Activated T-helper 2 cell treated with anti-CD3 and anti-CD28 coated beads, Interferon-gamma antibody, Interleukin-2, Interleukin-4, amounts not matched to agents 10 μg/mL and 5 μg/mL and 100 μg/mL, durations not matched to agents 14 hours and 24 hours and 36 hours (primary cell): ENCODE results near the gene CCAR1. TPM values are rescaled to one million over a fixed set of nuclear protein-coding genes. Genes with fewer than 3 reads are reported as not detected.
"Not testable (repeated sequence)": the region's sequence is repeated elsewhere in the genome, so short reads cannot be mapped to it uniquely, and the experiment has no call there.

ENCODE experiments used
- DNase-seq: peaks from one replicate; pipeline ENCODE4 v3.0.0; 2021; ENCODE audit warnings: low spot score
- H3K27ac Mint-ChIP-seq: one replicate; pipeline ENCODE4 v1.8.0; 2021; ENCODE audit warnings: mixed read lengths
- H3K27me3 Mint-ChIP-seq: one replicate; pipeline ENCODE4 v1.8.0; 2021; ENCODE audit warnings: low read depth, mixed read lengths
- H3K36me3 Mint-ChIP-seq: one replicate; pipeline ENCODE4 v1.8.0; 2021; ENCODE audit warnings: low read depth, mixed read lengths
- H3K4me1 Mint-ChIP-seq: one replicate; pipeline ENCODE4 v1.8.0; 2021; ENCODE audit warnings: low read depth, mixed read lengths
- H3K4me3 Mint-ChIP-seq: one replicate; pipeline ENCODE4 v1.8.0; 2021; ENCODE audit warnings: low read depth, mild to moderate bottlenecking, moderate library complexity, mixed read lengths
- H3K9me3 Mint-ChIP-seq: one replicate; pipeline ENCODE4 v1.8.0; 2021; ENCODE audit warnings: mixed read lengths
- intact Hi-C: fragments of 100-400 bp; cut with micrococcal nuclease; formaldehyde crosslinking; loops from one replicate; pipeline ENCODE4 v1.15.1; 2023
- total RNA-seq: library from RNA; stranded (reverse); gene quantifications from 2 replicates; pipeline ENCODE4 v1.2.3, GENCODE V29; 2022

The CCAR1 gene
- total RNA-seq, 1 donor from 2014 or later = 108 TPM

DNA sequence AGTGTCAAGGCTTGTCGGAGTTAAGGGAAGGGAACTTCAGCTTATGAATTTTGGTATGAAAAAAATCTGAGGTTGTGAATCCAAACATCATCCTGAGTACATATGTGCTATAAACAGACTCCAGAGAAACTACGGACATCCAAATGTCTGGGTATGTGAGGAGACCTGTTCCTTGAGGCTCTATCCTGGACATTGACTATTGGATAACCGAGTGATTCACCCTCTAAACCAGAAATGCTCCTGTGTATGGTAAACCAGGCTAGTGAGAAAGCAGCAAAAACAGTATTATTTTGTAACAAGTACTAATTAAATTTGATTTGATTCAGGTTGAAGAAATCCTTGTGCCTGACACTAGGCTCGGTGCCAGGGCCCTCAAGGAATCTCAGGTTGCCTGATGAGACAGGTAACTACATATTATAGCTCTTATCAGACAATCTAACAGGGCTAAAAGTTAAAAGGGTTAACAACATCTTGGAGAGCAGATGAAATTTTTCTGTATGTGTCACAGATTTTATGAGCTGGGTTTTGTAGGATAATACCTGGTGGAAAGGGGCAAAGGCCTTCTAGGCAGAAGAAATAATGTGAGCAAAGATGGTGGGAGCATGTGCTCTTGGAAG lies 95.9 kb downstream of the CCAR1 start:
- H3K4me3 Mint-ChIP-seq = no peak overlapping the region
- intact Hi-C loops = no loop called here
- H3K9me3 Mint-ChIP-seq = no peaks in the 10 kb centered on the region
- H3K36me3 Mint-ChIP-seq = no peaks in the 10 kb centered on the region
- no peaks in the 10 kb centered on the region for H3K4me1 Mint-ChIP-seq
- no peak overlapping the region for H3K27ac Mint-ChIP-seq
- H3K27me3 Mint-ChIP-seq = no peaks in the 10 kb centered on the region
- no peak for DNase-seq

DNA sequence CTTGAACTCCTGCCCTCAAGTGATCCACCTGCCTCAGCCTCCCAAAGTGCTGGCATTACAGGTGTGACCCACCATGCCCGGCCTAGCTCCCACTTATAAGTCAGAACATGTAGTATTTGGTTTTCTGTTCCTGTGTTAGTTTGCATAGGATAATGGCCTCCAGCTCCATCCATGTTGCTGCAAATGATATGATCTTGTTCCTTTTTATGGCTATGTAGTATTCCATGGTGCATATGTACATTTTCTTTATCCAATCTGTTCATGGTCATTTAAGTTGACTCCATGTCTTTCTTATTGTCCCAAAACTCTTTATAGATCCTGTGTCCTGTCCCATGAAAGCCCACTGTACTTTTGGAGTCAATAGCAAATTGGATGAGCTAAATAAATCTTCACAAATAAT lies 99.3 kb downstream of the CCAR1 start:
- H3K27ac Mint-ChIP-seq, DNase-seq, H3K9me3 Mint-ChIP-seq, H3K27me3 Mint-ChIP-seq, H3K4me3 Mint-ChIP-seq, H3K4me1 Mint-ChIP-seq, intact Hi-C loops, H3K36me3 Mint-ChIP-seq: not testable (repeated sequence)

DNA sequence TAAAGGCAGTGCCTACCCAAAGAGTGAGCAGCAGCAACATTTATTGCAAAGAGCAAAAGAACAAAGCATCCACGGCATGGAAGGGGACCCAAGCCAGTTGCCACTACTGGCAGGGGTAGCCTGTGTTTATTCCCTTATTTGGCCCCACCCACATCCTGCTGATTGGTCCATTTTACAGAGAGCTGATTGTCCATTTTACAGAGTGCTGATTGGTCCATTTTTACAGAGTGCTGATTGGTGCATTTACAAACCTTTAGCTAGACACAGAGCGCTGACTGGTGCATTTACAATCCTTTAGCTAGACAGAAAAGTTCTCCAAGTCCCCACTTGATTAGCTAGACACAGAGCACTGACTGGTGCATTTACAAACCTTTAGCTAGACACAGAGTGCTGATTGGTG lies 101.6 kb downstream of the CCAR1 start:
- H3K36me3 Mint-ChIP-seq, H3K4me1 Mint-ChIP-seq, intact Hi-C loops, H3K27ac Mint-ChIP-seq, DNase-seq, H3K4me3 Mint-ChIP-seq, H3K27me3 Mint-ChIP-seq, H3K9me3 Mint-ChIP-seq: not testable (repeated sequence)

DNA sequence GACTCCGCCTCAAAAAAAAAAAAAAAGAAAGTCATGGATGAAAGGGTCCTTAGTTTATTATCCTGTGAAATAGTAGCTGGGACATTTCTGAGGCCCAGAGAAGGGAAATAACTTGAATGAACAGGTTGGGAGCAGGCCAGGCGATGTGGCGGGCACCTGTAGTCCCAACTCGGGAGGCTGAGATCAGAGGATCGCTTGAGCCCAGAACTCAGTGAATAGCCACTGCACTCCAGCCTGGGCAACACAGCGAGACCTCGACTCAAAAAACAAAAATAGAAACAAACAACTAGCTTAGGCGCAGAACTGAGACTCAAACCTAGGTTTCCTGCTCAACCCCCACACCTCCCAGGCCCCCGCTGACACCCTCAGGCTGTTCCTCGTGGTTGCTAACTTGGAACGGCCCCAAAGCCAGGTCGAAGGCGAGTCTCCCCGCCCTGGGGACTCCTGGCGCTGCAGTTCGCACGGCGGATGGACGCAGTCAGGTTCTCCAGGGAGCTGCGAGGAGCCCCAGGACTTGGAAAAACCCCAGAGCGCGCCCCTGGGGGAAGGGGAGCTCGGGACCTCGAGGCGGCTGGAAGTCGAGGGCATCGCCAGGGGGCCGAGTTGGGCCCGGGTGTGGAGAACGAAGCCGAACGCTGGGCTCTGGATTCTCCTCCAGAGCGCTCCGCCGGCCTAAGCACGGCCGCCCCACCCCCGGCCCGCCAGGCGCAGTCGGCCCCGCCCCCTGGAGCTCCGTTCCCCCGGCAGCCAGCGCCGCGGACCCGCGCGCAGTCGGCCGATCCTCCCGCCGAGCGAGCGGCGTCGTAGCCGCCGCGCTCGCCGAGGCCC lies 105.9 kb downstream of the CCAR1 start, which contains the start of gene STOX1:
TSS of gene STOX1 (plus strand) at position 768 of the 828 bp plus-strand sequence. CDS start 93 bp downstream, outside the sequence.
- intact Hi-C loops = no loop called here
- peak; percentile 50 for DNase-seq
- Mint-ChIP-seq H3K27me3 (peaks cover 19% of the 10 kb centered on the region), H3K4me3 (peak within 1 kb of the TSS; percentile 72), H3K27ac (no peak within 1 kb of the TSS), H3K9me3 (no peaks in the 10 kb centered on the region), H3K36me3 (no peaks in the 10 kb centered on the region), H3K4me1 (peaks cover 6% of the 10 kb centered on the region)

DNA sequence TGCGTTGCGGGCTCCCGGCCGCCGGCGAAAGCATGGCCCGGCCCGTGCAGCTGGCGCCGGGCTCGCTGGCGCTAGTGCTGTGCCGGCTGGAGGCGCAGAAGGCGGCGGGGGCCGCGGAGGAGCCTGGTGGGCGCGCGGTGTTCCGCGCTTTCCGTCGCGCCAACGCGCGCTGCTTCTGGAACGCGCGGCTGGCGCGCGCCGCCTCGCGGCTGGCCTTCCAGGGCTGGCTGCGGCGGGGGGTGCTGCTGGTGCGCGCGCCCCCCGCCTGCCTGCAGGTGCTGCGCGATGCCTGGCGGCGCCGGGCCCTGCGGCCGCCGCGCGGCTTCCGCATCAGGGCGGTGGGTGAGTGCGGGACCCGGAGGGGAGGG lies 106.5 kb downstream of the CCAR1 start:
- intact Hi-C loops, H3K4me1 Mint-ChIP-seq, H3K4me3 Mint-ChIP-seq, H3K27ac Mint-ChIP-seq, H3K36me3 Mint-ChIP-seq, DNase-seq, H3K9me3 Mint-ChIP-seq: not testable (repeated sequence)
- peaks cover 19% of the 10 kb centered on the region for H3K27me3 Mint-ChIP-seq

DNA sequence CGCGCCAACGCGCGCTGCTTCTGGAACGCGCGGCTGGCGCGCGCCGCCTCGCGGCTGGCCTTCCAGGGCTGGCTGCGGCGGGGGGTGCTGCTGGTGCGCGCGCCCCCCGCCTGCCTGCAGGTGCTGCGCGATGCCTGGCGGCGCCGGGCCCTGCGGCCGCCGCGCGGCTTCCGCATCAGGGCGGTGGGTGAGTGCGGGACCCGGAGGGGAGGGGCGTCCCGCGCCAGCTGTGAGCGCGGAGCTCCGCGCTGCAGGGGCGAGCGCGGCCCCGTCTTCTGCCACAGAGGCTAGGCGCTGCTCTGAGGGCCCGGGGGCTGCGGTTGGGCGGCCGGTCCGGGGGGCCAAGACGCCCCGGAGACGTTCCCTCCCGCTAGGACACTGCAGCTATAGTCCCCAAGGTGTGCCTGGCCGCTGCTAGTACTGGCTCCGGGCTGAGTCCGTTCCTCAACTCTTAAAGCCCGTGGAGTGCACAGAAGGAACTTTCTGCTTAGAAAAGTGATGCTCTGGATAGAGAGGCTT lies 107.1 kb downstream of the CCAR1 start:
- Mint-ChIP-seq H3K4me3 (peak overlapping the region; percentile 49), H3K27me3 (peaks cover 19% of the 10 kb centered on the region)
- intact Hi-C loops, H3K9me3 Mint-ChIP-seq, H3K27ac Mint-ChIP-seq, H3K36me3 Mint-ChIP-seq, H3K4me1 Mint-ChIP-seq: not testable (repeated sequence)
- peak; percentile 16 for DNase-seq

DNA sequence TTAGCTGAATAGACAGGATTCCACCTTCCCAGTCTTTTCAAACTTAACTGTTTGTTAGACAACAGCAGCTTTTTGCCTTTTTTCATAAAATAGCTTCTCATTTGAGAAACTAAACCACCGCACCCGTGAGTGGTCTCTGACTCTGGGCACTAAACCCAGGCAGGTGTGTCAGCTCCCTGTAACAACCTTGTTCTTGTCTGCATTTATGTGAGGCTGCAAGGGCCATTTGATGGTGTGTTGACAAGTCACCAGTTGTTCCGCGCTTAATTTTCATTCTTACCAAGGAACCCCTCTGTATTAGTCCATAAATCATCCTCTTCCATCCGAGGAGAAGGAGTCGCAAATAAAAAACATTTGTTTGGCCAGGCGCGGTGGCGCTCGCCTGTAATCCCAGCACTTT lies 107.8 kb downstream of the CCAR1 start:
- Mint-ChIP-seq H3K27me3 (peaks cover 21% of the 10 kb centered on the region), H3K36me3 (no peaks in the 10 kb centered on the region), H3K9me3 (no peaks in the 10 kb centered on the region), H3K4me3 (peak overlapping the region; percentile 49), H3K27ac (no peak overlapping the region), H3K4me1 (peaks cover 6% of the 10 kb centered on the region)
- intact Hi-C loops = no loop called here
- no peak for DNase-seq

DNA sequence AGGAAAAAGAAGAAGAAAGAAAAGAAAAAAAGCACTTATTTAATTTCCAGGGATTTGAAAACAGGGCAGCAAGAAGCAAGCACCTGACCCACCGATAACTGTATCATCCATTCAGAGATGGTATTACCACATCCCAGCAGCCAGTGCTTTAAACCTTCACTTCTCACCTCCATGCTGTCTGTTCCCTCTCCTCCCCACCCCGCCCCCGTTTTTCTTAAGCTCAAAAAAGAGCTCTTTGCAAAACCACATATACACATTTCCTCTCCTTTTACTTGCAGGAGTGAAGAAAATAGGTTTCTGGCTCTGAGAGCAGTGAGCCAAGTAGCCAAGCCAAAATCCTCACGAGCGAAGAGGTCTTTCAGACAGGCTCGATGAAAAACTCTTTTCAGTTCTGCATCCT lies 108.5 kb downstream of the CCAR1 start:
- DNase-seq = no peak

DNA sequence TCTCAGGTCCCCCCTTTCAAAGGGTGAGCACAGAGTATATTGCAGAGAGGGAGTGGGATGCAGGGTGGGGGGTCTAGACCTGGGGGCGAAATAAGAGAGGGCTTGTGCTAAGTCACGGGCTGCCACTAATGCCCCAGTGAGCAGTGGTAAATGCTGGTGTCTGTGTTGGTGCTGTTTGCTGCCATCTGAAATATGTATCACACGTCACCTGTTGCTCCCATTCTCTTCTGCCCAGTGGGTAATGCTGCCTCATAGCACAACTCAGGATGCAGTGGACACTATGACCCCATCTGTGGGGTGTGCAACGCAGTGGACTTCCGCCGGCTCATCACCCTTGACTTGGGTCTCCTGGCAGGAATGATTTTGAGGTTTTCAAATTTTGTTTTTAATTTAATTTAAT lies 108.9 kb downstream of the CCAR1 start:
- Mint-ChIP-seq H3K27me3 (peaks cover 24% of the 10 kb centered on the region), H3K9me3 (no peaks in the 10 kb centered on the region), H3K4me3 (no peak overlapping the region), H3K4me1 (peaks cover 6% of the 10 kb centered on the region), H3K36me3 (no peaks in the 10 kb centered on the region), H3K27ac (no peak overlapping the region)
- DNase-seq = no peak
- intact Hi-C loops = no loop called here

More for the DNA sequence above, 108.5 kb downstream of the CCAR1 start:
- Mint-ChIP-seq H3K27ac (no peak overlapping the region), H3K9me3 (no peaks in the 10 kb centered on the region), H3K36me3 (no peaks in the 10 kb centered on the region), H3K4me1 (peaks cover 6% of the 10 kb centered on the region), H3K4me3 (no peak overlapping the region), H3K27me3 (peaks cover 24% of the 10 kb centered on the region)
- intact Hi-C loops = no loop called here

DNA sequence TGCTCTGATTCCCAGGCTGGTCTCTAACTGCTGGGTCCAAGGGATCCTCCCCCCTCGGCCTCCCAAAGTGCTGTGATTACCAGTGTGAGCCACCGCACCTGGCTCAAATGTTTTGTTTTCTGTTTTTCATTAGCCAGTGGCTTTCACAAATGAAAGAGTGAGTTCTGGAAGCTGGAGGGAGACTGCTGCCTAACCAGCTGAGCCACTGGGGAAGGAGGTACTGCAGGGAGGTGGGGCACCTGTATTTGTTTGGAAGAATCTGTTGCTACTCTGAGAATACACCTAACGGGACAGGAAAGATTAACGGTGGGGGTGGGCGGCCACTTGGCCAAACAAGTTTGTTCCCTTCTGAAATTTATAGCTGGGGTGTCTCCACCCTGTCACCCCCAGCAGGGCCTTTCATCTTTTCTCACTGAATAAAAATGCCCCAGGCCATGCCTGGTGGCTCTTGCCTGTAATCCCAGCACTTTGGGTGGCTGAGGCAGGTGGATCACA lies 111.0 kb downstream of the CCAR1 start:
- no peak overlapping the region for H3K27ac Mint-ChIP-seq

DNA sequence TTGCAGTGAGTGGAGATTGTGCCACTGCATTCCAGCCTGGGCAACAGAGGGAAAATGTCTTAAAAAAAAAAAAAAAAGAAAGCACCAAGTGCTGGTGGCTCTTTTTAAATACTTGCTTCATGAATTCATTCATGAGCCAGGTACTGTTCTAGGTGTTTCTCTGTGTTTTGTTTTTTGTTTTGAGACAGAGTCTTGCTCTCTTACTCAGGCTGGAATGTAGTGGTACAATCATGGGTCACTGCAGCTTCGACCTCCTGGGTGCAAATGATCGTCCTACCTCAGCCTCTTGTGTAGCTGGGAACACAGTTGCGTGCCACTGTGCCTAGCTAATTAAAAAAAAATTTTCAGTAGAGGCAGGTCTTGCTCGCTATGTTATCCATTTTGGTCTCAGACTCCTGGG lies 111.6 kb downstream of the CCAR1 start:
- intact Hi-C loops = no loop called here
- H3K36me3 Mint-ChIP-seq = no peaks in the 10 kb centered on the region
- no peak overlapping the region for H3K4me3 Mint-ChIP-seq
- H3K9me3 Mint-ChIP-seq = no peaks in the 10 kb centered on the region
- H3K27ac Mint-ChIP-seq = no peak overlapping the region
- peaks cover 21% of the 10 kb centered on the region for H3K27me3 Mint-ChIP-seq
- DNase-seq = no peak
- no peaks in the 10 kb centered on the region for H3K4me1 Mint-ChIP-seq

More for the DNA sequence above, 111.0 kb downstream of the CCAR1 start:
- intact Hi-C loops = no loop called here
- Mint-ChIP-seq H3K9me3 (no peaks in the 10 kb centered on the region), H3K4me1 (no peaks in the 10 kb centered on the region), H3K4me3 (no peak overlapping the region), H3K36me3 (no peaks in the 10 kb centered on the region), H3K27me3 (peaks cover 21% of the 10 kb centered on the region)
- DNase-seq = no peak

DNA sequence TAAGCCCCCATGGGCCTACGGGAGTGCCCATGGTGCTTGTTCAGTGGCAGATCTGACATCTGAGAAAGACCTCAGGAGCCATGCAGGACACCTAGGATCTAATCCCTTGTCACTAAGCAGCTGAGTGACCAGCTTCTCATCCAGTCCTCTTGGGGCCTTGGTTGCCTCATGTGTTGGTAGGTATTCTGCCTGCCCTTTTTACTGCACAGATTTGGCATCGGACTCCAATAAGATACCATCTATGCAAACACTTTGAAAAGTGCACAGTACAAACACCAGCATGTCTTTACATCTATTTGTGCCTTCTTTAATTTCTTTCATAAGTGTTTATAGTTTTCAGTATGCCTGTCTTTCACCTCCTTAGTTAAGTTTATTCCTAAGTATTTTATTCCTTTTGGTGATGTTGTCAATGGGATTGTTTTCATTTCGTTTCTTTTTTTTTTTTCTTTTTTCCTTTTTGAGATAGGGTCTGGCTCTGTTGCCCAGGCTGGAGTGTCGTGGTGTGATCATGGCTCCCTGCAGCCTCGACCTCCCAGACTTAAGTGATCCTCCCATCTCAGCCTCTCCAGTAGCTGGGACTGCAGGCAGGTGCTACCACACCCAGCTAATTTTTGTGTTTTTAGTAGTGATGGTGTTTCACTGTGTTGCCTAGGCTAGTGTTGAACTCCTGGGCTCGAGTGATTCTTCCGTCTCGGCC lies 116.7 kb downstream of the CCAR1 start:
- no peaks in the 10 kb centered on the region for H3K36me3 Mint-ChIP-seq
- intact Hi-C loops = no loop called here
- H3K27me3 Mint-ChIP-seq = peaks cover 5% of the 10 kb centered on the region
- DNase-seq = no peak
- H3K9me3 Mint-ChIP-seq = no peaks in the 10 kb centered on the region
- no peak overlapping the region for H3K4me3 Mint-ChIP-seq
- no peaks in the 10 kb centered on the region for H3K4me1 Mint-ChIP-seq
- no peak overlapping the region for H3K27ac Mint-ChIP-seq

DNA sequence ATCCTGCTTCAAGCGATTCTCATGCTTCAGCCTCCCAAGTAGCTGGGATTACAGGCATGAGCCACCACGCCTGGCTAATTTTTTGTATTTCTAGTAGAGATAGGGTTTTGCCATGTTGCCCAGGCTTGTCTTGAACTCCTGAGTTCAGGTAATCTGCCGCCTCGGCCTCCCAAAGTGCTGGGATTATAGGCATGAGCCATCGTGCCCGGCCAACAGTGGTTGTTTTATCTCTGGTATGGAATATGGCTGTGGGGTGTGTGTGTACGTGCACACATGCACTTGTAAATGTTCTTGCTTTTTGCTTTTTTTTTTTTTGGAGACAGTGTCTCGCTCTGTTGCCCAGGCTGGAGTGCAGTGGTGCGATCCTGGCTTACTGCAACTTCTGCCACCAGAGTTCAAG lies 119.6 kb downstream of the CCAR1 start:
- H3K27ac Mint-ChIP-seq, DNase-seq, H3K27me3 Mint-ChIP-seq, H3K4me1 Mint-ChIP-seq, H3K4me3 Mint-ChIP-seq, intact Hi-C loops, H3K9me3 Mint-ChIP-seq, H3K36me3 Mint-ChIP-seq: not testable (repeated sequence)
